OCI-M2 (cell line): Measurements from ENCODE around the gene FIGLA.

ENCODE experiments used
- DNase-seq: peaks from one replicate; lab custom pipeline; 2025; ENCODE audit not compliant: unreplicated experiment; lab: John Stamatoyannopoulos, UW

The FIGLA gene, protein sequence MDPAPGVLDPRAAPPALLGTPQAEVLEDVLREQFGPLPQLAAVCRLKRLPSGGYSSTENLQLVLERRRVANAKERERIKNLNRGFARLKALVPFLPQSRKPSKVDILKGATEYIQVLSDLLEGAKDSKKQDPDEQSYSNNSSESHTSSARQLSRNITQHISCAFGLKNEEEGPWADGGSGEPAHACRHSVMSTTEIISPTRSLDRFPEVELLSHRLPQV

DNA sequence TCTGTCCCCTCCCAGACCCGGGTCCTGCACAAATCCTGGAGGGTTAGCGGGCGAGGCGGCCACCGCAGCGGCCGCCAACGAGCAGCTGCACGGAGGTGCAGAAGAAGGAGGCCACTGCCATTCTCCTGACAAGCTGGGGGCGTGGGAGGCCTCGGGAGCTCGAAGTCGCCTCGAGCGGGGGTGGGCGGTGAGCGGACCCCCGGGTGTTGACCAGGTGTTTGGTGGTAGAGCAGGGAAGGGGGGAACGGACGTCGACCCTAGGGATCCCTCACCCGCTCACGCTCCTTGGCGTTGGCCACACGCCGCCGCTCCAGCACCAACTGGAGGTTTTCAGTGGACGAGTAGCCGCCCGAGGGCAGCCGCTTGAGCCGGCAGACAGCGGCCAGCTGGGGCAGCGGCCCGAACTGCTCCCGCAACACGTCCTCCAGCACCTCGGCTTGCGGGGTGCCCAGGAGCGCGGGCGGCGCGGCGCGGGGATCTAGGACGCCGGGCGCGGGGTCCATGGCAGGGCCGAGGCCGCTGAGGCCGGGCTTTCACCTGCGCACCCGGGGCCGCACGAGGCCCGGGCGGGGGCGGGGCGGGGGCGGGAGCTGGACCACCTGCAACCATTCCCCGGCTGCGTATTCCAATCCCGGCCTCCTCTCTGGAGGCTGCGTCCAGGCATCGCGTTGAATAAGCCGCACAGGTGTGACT lies at the start of gene FIGLA:
Gene FIGLA, minus strand, starts transcription at position 508 of the 693 bp plus-strand sequence. Its CDS starts 5 bp downstream, at position 503.
- no peak for DNase-seq

DNA sequence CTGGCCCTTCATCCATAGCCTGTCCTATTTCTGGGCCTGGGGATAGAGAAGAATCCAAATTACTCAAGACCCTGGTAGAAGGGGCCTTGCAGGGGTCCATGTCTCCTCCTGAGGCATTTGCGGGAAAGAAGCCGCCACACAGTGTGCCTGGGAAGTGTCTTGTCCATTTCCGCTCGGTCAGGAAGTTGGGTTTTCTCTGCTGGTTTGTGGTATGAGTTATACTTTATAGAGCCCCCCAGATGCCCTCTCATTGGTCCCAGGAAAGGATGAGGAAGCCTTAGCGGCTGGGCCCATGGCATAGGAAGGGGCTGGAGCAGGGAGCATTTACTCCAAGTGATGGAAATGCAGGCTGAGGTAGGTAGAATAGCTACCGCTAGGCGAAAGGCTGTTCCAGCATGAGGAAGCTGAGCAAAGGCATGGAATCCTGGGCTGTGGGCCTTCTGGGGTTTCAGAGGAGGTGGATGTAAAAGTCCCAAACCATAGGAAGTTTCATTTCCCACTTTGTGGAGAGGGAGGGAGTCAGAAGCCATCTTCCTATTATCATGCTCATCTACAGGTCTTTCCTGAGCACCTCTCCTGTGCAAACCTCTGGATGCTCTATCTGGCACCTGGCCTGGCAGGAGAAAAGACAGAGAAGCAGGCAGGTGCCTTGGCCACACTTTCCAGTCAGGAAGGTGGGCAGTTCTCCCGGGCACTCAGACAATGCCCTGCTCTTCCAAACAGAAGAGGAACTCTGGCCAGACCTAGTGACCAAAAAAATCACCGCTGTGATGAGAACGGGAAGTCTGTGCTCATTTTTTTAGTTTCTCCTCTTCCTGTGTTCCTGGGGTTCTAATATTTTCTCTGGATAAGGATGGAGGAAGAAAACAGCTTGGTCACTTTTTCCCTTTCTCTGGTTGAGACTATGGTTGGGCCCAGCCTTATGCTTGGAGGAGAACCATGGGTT lies 47.8 kb upstream of the FIGLA start:
- no peak for DNase-seq

DNA sequence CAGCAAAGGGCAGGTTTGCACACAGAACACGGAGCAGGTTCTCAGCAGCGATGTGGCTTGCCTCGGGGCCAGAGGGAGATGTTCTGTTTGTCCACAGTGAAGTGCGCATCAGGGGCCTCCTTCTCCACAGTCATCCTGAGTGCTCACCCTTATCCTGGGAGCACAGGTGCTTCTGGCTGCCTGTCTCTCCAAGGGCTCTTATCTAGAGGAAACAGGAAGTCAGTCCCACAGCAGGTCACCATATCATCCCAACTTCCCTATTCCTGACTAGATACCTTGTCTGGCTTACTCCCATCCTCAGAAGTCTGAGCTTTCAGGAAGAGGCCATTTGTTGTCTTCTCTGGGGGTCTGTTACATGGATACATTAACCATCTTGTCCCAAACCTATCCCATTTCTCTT lies 45.2 kb upstream of the FIGLA start, which contains the start of gene CD207:
Gene CD207, minus strand, starts transcription at position 174 of the 400 bp plus-strand sequence. Its CDS starts 40 bp downstream, at position 134.
- no peak for DNase-seq

DNA sequence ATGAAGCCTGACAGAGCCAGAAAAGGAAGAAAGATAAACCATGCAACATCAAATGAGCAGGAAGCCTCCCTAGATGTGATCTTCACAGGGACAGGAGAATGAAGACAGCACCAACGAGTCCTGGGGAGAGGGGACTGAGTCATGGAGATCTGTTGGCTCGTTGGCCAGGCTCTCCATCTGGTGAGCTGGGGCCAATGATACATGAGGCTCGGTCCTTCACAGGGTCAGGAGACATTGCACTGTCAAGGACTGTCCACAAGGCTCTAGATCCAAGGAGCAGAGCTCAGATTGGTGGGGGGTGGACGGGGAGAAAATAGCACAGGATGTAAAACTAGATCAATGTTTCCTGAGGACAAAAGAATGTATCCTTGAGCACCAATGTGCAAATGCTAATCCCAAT lies 44.4 kb upstream of the FIGLA start:
- DNase-seq: no peak

DNA sequence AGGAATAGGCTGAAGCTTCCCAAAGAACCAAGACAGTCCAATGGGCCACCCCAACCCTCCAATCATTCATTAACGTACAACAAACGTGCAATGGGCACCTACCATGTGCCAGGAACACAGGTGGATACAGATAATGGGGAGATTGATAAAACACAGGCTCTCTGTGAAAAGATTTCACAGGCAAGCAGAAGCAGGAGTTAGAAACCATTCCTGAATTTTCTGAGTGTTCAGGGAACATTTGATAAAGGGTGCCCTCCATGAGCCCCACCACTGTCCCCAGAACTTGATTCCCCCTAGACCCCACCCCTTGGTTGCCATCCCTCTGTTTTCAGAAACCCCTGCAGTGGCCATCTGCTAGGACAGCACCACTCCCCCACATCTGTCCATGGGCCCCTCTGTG lies 43.7 kb upstream of the FIGLA start:
- no peak for DNase-seq

DNA sequence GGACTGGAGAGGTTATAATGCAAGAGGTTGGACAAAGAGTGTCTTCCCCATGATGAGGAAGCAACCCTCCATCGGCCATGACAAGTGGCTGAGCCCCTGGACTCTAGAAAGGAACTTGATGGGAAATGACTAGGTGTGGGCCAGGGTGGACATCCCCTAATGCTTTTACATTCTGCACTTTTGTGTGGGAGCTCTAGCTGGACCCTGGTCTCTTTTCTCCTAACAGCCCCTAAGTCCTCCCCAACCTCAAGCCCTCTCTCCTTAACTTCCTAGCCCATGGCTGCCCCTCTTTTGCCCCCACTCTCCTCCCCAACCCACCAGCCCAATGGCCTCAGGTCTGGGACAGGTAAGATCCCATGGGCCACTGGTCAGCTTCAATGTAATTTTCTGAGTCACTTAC lies 42.8 kb upstream of the FIGLA start:
- DNase-seq: no peak

DNA sequence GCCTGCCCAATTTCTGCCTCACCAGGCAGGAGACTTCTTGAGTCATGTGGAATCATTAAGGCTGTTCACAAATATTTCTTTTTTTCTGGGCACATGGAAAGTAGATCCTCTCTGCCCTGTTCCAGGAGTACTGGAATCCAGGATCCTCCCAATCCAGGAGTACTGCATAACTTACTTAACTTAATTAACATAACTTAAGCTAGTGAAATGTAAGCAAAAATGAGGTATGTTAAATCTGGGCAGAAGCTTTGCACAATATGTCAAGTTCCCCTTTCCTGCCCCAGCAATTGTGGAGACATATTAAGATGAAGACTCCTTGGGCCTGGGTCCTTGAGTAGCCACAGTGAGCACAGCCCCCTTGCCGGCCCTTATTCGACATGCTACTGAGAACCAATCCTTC lies 41.9 kb upstream of the FIGLA start:
- DNase-seq: no peak

DNA sequence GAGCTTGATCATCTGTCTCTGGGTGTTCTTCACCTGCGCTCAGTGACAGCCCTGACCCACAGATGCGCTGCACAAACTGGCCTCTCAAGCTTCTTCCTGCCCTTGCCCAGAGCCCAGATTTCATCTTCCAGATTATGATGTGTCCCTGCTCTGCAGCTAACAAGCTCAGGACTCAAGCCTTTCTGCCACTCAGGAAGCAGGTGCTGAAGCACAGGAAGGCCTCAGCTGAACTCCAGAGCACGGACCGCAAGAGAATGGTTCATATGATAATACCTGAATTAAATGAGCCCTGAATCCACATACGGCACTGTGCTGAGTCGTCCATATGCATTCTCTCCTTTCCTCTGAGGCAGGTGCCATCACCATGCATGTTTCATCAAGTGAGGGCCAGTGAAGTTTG lies 41.4 kb upstream of the FIGLA start:
- no peak for DNase-seq

DNA sequence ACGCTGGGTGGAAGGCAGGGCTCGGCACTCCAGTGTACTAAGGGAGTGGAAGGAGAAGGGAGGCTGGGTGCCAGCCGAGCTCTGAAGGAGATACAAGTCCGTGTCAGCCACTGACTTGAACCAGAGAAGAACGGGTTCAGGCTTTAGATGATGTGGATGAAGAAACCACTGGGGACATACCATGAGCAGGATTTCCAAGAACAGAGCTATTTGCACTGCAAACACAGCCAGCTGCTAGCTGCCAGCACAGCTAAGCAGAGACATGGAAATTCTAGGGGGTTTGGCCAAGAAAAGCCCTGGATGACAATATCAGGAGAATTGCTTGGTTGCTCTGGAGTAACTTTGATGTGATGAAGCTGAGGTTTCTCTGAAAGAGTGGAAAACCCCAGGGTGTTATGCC lies 39.9 kb upstream of the FIGLA start:
- no peak for DNase-seq

DNA sequence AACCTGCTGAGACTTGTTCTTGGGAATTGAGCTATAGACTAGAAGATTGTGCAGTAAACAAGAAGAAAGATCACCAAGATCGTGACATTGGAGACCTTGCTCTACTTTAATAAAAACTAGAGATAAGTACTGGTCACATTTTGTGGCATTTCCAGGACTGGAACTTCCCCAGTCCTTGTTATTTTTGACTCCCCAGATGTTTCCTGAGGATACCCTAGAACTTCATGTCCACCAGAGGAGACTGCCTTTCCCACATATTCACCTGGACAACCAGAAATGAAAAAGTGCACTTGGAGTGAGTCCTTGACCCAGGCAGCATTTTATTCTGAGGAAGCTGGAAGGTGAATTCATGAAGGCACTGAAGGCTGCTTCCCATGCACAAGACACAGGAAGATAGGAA lies 39.5 kb upstream of the FIGLA start:
- DNase-seq: no peak

DNA sequence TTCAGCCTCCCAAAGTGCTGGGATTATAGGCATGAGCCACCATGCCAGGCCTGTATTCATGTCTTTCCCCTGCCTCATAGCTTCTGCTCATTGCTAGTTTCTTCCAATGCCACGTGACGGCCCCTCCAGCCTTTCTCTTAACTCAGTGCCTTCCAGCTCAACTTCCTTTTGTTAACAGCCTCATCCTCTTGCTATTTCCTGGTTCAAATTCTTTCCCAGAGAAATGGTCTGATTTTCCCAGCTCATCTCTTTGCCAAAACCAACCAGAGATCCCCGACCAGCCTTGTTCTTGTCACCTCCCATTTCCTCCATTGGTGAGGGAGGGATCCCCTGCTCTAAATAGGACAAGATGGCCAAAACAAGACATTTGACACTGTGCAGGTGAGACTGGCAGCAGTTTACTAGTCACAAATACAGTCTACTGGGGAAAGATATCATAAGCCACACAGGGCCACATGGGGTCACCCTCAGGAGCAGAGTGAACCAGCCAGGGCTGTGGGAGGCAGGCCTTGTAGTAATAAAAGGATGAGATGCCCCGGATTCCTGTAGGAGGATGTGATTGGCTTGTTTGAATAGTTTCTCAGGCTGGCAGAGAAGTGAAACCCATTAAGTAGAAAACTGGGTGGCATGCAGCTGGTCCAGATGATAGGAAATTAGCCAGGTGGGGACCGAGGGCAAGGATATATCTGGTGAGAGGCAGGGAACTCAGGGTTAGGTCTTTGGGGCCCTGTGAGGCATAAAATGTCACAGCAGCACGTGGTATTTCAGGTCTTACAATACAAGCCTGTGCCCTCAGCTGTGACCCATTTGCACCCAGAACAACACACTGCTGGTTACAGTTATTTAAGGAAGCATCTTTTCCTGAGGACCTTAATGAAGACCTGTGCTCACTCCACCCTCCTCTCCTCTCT lies 38.7 kb upstream of the FIGLA start:
- no peak for DNase-seq

DNA sequence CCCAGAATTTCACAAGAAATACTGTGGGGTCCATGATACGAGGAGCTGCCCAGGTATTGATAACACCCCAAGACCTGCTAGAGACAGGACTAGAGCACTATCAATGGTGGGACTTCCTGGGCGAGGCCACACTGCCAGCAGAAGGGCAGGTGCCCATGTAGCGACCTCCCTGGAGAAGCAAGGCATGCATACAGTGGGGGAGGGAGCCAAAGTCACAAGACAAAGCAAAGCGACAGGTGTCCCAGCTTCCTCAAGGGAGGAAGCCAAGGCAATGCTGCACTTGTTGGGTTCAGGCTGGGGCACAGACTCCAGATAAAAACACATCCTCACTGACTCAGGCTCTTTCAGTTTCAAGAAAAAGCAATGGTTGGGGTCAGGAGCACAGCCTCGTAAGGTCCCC lies 37.7 kb upstream of the FIGLA start:
- no peak for DNase-seq

DNA sequence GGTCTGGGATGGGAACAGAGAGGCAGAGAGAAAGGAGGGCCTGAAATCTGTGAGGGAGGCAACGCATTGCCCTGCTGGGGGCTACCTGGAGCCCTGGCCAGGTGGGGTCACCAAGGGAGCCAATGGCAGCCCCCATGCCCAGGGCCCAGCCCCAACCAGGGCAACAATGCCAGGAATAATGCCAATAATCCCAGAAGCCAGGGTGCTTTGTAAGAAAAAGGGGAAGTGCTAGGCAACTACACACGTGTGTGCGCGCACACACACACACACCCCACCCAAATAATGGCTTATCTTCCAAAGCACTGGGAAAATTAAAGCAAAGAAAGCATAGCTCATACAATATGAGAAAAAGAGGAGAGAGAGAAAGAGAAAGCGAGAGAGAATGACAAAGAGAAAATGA lies 36.9 kb upstream of the FIGLA start:
- DNase-seq: no peak

DNA sequence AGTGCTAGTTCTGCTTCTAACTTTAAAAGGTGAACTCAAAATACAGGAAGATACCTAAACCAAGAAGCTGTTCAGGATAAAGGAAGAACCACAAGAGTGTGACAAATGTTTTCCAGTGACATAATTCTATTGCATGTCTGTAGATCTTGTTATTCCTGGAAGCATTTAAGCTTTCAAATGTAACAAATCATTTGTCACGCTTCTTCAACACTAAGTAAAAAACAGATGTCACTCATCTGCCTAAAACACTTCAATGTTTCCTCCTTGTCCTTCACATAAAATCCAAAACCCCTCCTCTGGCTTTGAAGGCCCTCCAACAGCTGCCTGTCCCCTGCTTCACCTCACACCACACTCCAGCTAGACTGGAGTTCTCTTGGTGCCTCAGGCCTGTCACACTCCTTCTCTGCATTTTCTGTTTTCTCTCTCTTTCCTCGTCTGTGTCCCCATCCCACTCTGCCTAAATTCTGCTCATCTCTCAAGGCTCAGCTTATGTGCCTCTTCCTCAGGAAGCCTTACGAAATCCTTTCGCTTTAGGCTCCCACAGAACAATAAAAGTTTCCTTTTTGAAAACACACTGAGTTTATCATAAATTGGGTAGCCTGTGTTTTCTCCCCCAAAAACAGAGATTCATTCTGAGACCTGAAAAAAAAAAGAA lies 36.4 kb upstream of the FIGLA start:
- no peak for DNase-seq

DNA sequence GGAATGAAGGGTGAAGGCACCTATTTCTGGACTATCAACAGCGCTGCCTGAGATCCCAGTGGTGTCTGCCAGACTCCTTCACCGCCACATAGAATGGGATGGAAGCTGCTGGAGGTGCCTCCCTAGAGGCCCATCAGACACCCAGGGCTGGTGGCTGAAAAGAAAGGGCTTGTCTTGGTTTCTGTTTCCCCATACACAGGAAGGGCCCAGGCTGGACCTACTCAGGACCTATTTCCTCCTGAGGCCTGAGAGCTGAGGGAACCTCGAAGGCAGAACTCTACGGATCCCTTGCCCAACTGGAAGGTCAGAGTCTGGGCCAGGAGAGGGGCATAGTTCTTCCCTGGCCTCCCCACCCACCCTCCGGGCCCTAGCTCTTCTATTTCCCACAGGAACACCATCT lies 32.8 kb upstream of the FIGLA start:
- no peak for DNase-seq

DNA sequence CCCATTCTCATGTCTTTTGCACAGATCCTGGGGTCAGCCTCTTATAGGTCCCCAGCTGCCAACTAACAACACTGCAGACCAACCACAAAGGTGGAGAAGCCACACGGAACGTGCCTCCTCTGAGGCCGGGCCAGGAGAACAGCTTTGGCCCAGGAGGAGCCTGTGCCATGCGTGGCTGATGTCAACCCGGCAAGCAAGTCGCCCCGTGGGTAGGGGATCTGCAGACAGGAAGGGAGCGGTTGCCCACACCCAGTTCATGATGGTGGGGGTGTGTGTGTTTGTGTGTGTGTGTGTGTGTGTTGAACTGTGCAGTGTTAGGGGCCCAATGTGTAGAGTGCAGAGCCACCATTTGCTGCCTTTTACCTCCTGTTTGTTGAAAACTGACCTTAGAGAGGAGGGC lies 32.4 kb upstream of the FIGLA start:
- DNase-seq: no peak

DNA sequence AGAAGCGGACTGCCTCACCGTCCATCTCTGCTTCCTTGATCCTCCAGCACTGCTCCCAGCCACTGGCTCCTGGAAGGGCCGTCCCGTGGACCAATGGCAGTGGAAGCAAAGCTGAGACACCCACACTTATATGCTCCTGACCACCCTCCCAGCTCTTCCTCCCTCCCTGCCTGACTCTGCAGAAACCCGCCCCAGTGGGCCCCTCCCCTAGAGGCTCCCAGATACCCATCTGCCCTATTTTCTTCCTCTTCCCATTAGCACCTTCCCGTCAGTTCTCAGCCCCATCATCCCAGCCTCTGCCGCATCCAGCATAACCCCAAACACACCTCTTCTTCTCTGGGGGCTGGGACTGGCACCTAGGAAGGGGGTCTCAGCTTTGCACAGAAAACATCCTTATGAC lies 30.1 kb upstream of the FIGLA start, which contains the start of gene CLEC4F:
Gene CLEC4F, minus strand, starts transcription at position 101 of the 400 bp plus-strand sequence. Its CDS starts 76 bp downstream, at position 25.
- no peak for DNase-seq

DNA sequence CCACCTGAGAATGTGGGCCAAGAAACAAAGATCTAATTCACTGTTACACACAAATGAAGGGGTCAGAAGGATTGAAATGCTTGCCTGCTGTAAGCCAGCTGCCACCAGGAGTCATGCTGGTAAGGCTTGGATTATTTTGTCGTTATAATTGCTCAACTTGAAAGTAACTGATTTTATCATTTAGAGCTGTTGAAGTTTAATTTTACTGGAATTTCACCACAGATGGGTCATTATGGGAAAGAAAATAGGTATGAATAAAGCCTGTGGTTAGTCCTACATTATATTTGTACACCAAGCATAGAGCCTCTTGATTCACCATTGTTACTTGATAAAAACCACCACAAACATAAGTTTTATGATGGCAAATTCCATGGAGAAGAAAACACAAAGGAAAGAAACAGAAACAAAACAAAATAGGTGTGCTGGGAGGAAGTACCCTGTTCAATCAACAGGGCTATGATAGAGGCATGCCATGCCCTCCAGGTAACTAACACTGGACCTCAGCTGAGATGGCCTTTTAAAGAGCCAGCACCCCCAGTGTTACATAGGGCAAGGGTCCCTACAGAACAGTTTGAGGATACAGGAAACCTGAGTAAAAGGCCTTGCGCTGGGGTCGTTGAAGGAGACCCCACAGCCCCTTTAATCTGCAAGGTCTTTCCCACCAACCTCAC lies 27.0 kb upstream of the FIGLA start:
- no peak for DNase-seq

DNA sequence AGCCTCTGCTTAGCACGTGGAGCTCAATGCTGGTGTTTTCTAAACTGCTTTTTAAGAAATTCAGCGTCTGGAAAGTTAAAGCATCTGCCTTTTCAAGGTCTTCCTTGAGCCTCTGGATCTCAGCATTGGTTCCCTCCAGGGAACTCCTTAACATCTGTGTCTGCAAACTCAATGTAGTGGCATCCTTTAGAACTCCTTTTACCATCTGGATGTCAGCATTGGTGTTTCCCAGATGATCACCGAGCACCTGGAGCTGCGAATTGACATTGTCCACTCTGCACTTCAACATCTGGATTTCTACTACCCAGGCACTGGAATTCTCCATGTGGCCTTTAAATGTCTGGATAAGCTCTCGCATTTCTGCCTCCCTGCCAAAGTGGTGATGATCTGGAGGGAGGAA lies 26.3 kb upstream of the FIGLA start:
- DNase-seq: no peak
